ENCODE results near the gene OR1S2. TPM values are rescaled to one million over a fixed set of nuclear protein-coding genes. Genes with fewer than 3 reads are reported as not detected.

The OR1S2 gene
- total RNA-seq, 1 experiment from 2014 or later = not detected

- DNase-seq = no peak
Observed at GRCh38 chr11:58179648-58180047, 24.3 kb downstream of the OR1S2 start.

GRCh38 chr11:58178444-58178843 is 25.5 kb downstream of the OR1S2 start:
- H3F3A ChIP-seq (ENCODE audit: low read length, unreplicated experiment) = no peaks in the 10 kb centered on the region
- H3K27me3 ChIP-seq (ENCODE audit: low read length) = peaks cover 49% of the 10 kb centered on the region
- no peaks in the 10 kb centered on the region for H3K9me2 ChIP-seq (replicated peaks; ENCODE audit: low read length)
- no peak for TF ChIP-seq CTCF (conservative IDR thresholded peaks at IDR 0.05; ENCODE audit: low read depth, low read length)
- TF ChIP-seq EZH2 (IDR thresholded peaks at IDR 0.05; ENCODE audit: low read length, unreplicated experiment) = no peak
- TF ChIP-seq EZH2phosphoT487 (IDR thresholded peaks at IDR 0.05; ENCODE audit: borderline replicate concordance, low read length) = no peak
- POLR2A ChIA-PET (ENCODE audit: unreplicated experiment) = no interaction called here
- H3K36me3 ChIP-seq (ENCODE audit: low read depth, low read length) = no peaks in the 10 kb centered on the region
- BruUV-seq (replicated peaks) = no TSS peak
- H3K4me2 ChIP-seq (ENCODE audit: low read length) = no peak overlapping the region
- CTCF ChIA-PET = no interaction called here
- no peak overlapping the region for H3K9ac ChIP-seq (ENCODE audit: low read length)
- ATAC-seq (no peak), DNase-seq (no peak)
- no peaks in the 10 kb centered on the region for H4K20me1 ChIP-seq (ENCODE audit: low read length)
- H3K27ac ChIP-seq (ENCODE audit: low read length) = no peak overlapping the region
- H3K9me3 ChIP-seq (ENCODE audit: low read length) = no peaks in the 10 kb centered on the region
- no peak overlapping the region for H3K4me3 ChIP-seq (ENCODE audit: low read length)
- intact Hi-C loops (cut with micrococcal nuclease) = no loop called here
- no peaks in the 10 kb centered on the region for H3K4me1 ChIP-seq (ENCODE audit: insufficient read depth, low read length)
- H2AFZ ChIP-seq (ENCODE audit: low read length) = no peak overlapping the region
- no peaks in the 10 kb centered on the region for H3K79me2 ChIP-seq (ENCODE audit: low read length)

More at GRCh38 chr11:58179648-58180047, 24.3 kb downstream of the OR1S2 start:
- peaks cover 39% of the 10 kb centered on the region for H3K27me3 ChIP-seq (ENCODE audit: low read length)
- intact Hi-C loops (cut with micrococcal nuclease) = no loop called here
- CTCF ChIA-PET = no interaction called here
- no peak overlapping the region for H2AFZ ChIP-seq (ENCODE audit: low read length)
- no peak overlapping the region for H3K9ac ChIP-seq (ENCODE audit: low read length)
- H3F3A ChIP-seq (ENCODE audit: low read length, unreplicated experiment) = no peaks in the 10 kb centered on the region
- H3K4me3 ChIP-seq (ENCODE audit: low read length) = no peak overlapping the region
- TF ChIP-seq EZH2phosphoT487 (IDR thresholded peaks at IDR 0.05; ENCODE audit: borderline replicate concordance, low read length) (no peak), EZH2 (IDR thresholded peaks at IDR 0.05; ENCODE audit: low read length, unreplicated experiment) (no peak), CTCF (conservative IDR thresholded peaks at IDR 0.05; ENCODE audit: low read depth, low read length) (no peak)
- H4K20me1 ChIP-seq (ENCODE audit: low read length) = no peaks in the 10 kb centered on the region
- no peaks in the 10 kb centered on the region for H3K9me3 ChIP-seq (ENCODE audit: low read length)
- POLR2A ChIA-PET (ENCODE audit: unreplicated experiment) = no interaction called here
- H3K27ac ChIP-seq (ENCODE audit: low read length) = no peak overlapping the region
- ATAC-seq = no peak
- BruUV-seq (replicated peaks) = no TSS peak
- H3K36me3 ChIP-seq (ENCODE audit: low read depth, low read length) = no peaks in the 10 kb centered on the region
- H3K79me2 ChIP-seq (ENCODE audit: low read length) = no peaks in the 10 kb centered on the region
- H3K9me2 ChIP-seq (replicated peaks; ENCODE audit: low read length) = no peaks in the 10 kb centered on the region
- H3K4me2 ChIP-seq (ENCODE audit: low read length) = no peak overlapping the region
- no peaks in the 10 kb centered on the region for H3K4me1 ChIP-seq (ENCODE audit: insufficient read depth, low read length)

GRCh38 chr11:58177409-58178054 is 26.4 kb downstream of the OR1S2 start:
- H3K9ac ChIP-seq (ENCODE audit: low read length) = no peak overlapping the region
- no peaks in the 10 kb centered on the region for H3F3A ChIP-seq (ENCODE audit: low read length, unreplicated experiment)
- ChIA-PET POLR2A (ENCODE audit: unreplicated experiment) (no interaction called here), CTCF (no interaction called here)
- TF ChIP-seq EZH2phosphoT487 (IDR thresholded peaks at IDR 0.05; ENCODE audit: borderline replicate concordance, low read length) (no peak), CTCF (conservative IDR thresholded peaks at IDR 0.05; ENCODE audit: low read depth, low read length) (no peak), EZH2 (IDR thresholded peaks at IDR 0.05; ENCODE audit: low read length, unreplicated experiment) (no peak)
- no peak for DNase-seq
- no peak overlapping the region for H2AFZ ChIP-seq (ENCODE audit: low read length)
- H3K27me3 ChIP-seq (ENCODE audit: low read length) = peaks cover 49% of the 10 kb centered on the region
- H3K9me2 ChIP-seq (replicated peaks; ENCODE audit: low read length) = no peaks in the 10 kb centered on the region
- no peaks in the 10 kb centered on the region for H3K36me3 ChIP-seq (ENCODE audit: low read depth, low read length)
- H3K4me3 ChIP-seq (ENCODE audit: low read length) = no peak overlapping the region
- intact Hi-C loops (cut with micrococcal nuclease) = no loop called here
- no peaks in the 10 kb centered on the region for H3K4me1 ChIP-seq (ENCODE audit: insufficient read depth, low read length)
- no peak overlapping the region for H3K27ac ChIP-seq (ENCODE audit: low read length)
- no peak for ATAC-seq
- BruUV-seq (replicated peaks) = no TSS peak
- no peaks in the 10 kb centered on the region for H3K79me2 ChIP-seq (ENCODE audit: low read length)
- H3K9me3 ChIP-seq (ENCODE audit: low read length) = no peaks in the 10 kb centered on the region
- no peak overlapping the region for H3K4me2 ChIP-seq (ENCODE audit: low read length)
- no peaks in the 10 kb centered on the region for H4K20me1 ChIP-seq (ENCODE audit: low read length)
